CD4-positive, alpha-beta T cell treated with Interleukin-1 beta for 1 hour (primary cell): ENCODE measurements around the gene MTAP.

Source experiments
- DNase-seq, 2 donors: peaks; one replicate each; pipeline ENCODE4 v3.0.0-alpha.2; 2020 to 2022

Gene MTAP

DNA sequence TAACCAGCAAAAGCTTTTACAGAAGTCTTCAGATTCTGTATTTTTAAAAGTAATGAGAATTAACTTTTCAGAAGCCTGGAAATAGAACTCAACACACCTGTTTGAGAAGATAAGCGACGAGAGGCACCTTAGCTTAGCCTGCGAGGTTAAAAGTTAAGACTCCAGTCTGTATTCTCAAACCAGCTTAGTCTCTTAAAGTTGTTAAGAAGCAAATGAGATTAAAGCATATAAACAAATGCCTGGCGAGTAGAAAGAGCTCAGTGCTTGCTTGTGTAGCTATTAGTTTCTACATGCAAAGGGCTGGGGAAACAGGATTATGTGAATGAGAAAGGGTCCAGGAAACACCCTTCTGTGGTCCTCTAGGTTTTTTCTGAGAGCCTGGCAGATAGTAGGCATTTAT lies 51.7 kb downstream of the MTAP start:
- DNase-seq: no peak

DNA sequence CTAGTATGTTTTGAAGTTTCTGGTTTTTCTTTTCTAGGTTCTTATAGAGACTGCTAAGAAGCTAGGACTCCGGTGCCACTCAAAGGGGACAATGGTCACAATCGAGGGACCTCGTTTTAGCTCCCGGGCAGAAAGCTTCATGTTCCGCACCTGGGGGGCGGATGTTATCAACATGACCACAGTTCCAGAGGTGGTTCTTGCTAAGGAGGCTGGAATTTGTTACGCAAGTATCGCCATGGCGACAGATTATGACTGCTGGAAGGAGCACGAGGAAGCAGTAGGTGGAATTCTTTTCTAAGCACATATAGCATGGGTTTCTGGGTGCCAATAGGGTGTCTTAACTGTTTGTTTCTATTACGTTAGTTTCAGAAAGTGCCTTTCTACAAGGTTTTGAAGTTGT lies 52.2 kb downstream of the MTAP start:
- no peak for DNase-seq

DNA sequence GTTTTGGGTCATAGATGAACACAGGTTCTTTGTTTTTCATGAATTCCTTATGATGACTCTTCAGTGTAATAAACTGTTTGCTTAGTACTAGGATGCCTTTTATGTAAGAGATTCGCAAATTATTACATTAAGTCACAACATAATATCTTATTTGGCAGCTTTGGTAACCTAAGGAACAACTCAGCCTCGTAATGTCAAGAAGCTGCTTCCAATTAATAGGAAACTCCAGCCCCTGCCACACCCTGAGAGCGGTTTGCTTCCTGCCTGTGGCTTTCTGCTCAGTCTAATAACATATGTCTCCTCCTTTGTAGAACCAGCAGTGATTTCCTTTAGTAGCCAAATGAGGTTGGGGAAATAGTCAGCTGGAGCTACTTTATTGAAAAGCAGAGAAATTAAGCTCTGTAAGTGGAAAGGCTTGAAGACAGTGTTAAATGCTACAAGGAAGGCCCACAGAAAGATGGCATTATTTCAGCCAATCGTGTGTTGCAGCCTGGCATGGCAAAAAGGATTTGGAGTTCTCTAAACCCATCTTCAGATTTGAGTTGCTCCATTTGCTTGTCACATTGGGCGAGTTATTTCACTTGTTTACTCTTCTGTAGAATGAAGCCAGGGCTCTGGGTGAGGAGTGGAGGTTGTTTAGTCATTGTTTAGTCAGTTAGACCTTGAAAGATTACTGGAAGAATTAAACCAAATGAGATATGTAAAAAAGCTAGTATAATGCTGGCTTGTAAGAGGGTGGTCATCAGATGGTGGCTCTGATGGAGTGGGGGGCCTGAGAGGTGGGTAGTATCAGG lies 54.1 kb downstream of the MTAP start:
- DNase-seq: no peak

DNA sequence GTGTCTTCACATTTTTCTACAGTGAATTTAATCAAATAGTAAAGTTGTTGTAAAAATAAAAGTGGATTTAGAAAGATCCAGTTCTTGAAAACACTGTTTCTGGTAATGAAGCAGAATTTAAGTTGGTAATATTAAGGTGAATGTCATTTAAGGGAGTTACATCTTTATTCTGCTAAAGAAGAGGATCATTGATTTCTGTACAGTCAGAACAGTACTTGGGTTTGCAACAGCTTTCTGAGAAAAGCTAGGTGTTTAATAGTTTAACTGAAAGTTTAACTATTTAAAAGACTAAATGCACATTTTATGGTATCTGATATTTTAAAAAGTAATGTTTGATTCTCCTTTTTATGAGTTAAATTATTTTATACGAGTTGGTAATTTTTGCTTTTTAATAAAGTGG lies 60.4 kb downstream of the MTAP start:
- DNase-seq: no peak

DNA sequence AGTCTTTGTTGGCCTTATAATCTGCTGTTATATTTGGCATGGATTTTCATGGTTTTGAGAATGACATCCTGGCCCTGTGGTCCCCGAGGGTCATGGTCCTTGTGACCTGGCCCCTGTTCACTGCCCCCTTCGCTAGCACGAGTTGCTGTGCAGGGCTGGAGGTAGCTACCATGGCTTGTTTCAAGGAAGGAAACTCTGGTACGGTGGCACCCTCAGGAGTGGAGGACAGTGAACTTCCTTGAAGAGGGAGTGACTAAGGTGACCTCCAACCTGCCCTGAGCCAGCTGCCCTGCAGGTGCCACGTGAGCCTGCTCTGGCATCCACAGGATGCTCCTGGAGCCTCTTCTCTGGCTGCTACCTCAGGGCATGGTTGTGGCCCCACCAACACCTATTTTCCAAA lies 62.1 kb downstream of the MTAP start:
- no peak for DNase-seq

DNA sequence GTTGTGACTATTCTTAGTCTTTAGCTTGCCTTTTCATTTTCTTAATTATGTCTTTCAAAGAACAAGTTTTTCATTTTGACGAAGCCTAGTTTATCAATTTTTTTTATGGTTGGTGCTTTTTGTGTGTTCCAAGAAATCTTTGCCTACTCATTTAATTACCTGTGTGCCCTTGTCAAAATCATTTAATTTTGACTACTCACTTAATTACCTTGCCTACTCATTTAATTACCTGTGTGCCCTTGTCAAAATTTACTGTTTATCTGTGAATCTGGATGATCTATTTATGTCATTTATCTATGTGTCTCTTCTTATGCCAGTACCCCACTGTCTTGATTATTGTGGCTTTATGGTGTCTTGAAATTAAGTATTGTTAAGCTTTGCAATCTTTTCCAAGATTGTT lies 63.9 kb downstream of the MTAP start:
- DNase-seq: no peak

DNA sequence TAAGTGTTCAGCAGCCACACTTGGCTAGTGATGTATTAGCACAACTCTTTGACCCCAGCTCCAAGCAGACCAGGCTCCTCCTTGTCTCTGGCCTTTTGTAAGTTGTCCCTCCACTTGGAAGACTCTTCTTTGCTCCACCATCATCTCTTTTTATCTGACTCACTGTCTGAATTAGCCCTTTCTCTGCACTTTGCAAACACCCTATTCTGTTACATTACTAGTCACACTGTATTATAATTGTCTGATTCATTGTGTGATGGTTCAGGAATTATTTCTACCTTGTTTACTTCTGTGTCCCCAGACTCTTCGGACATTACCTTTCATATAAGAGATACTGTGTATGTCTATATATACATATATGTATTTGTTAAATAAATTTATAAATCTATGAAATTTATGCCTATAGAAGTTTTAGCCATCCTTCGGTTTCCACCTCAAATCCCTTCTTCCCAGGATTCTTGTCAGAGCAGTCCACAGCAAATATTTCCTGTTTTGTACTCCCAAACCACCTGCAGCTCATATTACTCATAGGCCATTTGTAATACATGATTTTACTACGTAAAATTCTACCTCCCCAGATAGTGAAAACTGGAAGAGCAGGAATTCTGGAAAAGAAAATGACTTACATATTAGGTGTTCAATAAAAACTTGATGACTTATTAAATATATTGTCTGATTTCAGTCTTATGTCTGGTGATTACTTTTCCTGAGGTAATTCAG lies 69.0 kb downstream of the MTAP start:
- DNase-seq: no peak

DNA sequence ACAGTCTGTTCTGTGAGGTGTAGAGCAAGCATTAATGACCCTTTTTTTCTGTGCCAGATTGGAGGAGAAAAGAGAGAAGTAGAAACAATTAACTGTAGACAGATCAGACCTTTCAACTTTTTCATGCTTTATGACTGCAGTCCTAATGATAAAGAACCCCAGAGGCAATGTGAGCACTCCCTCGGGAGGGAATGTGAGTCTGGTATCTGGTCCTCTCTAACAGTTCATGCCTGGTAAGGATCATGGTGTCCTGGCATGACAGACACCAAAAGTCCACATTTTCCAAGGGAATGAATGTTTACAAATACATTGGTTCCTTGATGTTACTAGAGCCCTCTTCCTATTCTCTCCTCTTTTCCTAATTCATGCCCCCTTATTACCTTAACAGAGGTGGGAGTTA lies 70.3 kb downstream of the MTAP start:
- no peak for DNase-seq

DNA sequence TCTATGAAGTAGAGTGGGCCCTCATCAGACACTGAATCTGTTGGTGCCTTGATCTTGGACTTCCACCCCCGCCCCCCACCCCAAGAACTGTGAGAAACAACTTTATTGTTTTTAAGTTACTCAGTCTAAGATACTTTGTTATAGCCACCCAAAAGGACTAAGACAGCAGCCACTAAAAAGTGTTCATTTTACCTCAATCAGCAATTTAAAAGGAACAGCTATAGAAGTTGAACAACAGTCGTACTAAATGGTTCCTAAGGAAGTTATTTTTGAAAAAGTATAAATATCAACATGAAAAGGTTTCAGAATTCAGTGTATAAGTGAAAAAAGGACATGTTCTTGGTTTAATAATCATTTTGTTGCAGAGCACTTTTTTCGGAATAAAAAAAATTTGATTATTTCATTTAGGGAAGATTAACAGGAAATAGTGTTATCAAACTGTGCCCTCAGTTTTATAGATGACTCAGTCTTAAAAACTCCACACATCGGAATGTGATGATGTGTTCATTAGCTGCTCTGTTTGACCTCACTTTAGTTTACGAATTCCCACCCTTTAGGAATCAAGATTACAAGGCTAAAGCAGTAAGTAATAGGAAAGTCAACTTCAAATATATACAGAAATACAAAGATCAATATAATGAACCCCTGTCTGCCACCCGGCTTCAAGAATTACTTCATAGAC lies 71.2 kb downstream of the MTAP start:
- no peak for DNase-seq

DNA sequence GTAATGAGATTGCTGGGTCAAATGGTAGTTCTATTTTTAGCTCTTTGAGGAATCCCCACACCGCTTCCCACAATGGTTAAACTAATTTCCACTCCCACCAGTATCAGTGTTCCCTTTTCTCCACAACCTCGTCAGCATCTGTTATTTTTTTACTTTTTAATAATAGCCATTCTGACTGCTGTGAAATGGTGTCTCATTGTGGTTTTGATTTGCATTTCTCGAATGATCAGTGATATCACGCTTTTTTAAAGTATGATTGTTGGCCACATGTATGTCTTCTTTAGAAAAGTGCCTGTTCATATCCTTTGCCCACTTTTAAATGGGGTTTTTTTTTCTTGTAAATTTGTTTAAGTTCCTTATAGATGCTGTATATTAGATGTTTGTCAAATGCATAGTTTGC lies 73.5 kb downstream of the MTAP start:
- DNase-seq: no peak

DNA sequence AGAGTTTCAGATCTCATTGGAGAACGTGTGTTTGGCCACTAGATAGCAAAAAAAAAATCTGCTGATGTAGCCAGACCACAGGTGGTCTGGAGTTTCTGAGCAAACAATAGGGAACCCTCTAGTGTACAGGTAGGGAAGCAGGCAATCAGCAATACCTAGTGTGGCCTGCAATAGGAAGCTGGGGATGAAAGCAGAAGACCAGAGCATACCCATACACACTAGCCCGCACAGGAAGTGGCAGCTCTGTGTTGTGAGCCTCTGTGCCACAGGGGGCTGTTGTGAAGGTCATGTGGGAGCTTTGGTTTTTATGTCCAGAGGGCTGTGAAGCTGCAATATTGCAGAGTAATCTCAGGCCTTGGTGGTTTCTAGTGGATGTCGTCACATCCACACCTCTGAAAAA lies 81.2 kb downstream of the MTAP start:
- DNase-seq: peak in 1 of 2 donors; percentile 9

DNA sequence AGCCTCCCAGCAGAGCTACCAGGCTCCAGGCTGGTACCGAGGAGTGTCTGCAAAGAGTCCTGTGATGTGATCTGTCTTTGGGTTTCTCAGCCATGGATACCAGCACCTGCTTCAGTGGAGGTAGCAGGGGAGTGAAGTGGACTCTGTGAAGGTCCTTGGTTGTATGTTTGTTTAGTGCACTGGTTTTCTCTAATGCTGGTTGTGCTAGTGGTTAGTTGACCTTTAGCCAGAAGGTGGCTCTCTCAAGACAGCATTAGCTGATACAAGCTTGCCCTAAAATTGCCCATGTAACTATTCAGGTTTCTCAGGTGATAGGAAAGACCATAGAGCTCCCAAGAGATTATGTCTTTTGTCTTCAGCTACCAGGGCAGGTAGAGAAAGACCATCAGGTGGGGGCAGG lies 87.2 kb downstream of the MTAP start:
- no peak for DNase-seq

DNA sequence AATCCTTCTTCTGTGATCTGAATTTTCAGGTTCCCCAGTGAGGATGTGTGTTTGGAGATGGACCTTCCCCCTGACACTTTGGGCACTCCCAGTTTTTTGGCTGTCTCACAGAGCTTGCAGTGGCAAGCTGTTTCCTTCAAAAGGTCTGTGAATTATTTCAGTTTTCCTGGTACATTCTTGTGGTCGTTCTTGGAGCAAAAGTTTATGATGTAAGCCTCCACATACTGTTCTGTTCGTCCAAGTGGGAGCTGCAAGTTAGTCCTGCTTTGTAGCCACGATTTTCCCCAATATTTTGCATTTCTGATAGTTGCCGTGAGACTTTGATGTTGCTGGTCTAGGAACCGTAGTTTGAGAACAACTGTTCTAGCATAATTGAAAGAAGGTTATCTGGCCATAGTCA lies 88.3 kb downstream of the MTAP start:
- DNase-seq: no peak

DNA sequence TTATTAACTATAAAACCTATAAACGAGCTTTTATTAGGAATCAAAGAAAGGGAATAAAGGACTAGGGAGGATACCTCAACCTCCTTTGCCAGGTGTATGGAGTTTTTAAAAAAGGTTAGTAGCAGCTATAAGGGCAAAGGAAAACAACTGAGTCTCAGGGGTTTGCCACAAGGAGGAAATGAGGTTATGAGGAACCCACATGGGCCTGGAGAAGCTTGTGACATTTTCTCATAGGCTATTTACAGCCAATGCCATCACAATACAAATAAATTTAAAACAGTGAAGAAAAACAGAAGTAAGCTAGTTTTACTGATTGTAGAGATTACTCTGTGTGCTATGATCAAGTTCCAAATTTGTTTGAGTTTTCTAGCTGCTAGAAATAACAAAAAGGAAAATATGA lies 99.1 kb downstream of the MTAP start:
- no peak for DNase-seq

DNA sequence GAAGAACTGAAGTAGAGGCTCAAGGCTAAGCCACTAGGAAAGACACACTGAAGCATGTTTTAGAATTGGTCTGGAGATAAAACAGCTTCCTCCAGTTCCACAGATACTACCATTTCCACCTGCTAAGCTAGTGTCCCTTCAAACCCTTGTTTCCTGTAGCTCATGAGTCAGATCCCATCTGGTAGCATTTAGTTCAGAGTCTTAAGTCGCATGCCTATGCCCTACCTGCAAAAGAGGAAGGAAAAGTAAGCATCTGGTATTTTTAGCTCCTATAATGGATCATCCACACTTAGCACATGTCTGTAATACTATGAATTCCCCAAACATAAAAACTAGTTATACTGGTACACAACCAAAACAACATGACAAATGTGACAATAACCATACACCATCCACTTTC lies 99.7 kb downstream of the MTAP start:
- DNase-seq: no peak

DNA sequence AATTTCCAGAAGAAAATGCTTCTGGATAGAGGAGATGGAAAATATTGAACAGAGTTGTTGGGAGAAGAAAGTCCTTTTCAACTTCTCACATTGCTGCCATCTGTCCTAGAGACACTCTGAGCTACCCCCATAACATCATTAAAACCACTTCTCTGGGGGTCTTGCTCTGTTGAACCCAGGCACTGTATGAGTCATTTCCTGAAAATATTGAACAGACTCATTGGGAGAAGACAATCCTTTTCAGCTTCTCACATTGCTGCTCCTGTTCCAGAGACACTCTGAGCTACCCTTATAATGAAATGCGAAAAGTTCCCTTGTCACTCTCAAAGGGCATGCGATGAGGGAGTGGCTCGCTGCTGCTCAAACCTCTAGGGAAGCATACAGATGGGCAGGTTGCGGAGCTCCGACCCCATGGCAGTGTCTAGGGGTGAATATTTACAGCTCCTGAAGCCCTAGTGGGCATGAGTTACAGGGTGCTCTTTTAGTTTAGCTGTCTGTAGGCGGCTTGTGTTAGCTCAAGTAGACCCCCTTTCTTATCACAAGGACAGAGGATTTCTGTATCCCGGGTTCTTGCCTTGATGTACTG lies 101.0 kb downstream of the MTAP start:
- no peak for DNase-seq

DNA sequence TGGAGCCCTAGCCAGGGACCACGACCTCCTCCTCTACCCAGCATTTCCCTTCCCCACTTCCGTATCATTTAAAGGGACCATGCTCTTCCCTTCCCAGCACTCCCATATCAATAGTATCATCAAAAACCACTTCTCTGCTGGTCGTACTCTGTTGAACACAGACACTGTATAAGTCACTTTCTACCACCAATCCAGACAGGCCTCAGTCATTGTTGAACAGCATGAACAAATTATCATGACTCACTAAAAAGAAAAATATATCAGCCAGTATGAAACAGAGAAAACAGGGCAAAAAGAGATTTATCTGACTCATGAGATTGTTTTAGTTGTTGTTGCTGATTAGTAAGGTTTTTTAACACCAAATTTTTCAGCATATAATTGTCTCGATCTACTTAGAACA lies 101.9 kb downstream of the MTAP start:
- DNase-seq: no peak

DNA sequence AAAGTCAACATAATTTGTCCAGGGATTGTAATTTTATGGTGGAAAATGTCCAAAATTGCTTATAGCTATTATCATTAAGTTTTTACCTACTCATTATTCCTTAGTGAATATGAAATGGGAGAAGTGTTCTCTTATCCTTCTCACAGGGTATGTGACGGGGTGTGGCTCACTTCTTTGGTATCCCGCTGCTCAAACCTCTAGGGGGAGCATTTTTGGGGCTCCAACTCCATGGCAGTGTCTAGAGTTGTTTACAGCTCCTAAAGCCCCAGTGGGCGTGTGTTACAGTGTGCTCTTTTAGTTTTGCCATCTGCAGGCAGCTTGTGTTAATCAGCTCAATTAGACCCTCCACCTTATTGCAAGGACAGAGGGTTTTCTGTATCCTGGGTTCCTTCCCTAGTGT lies 102.3 kb downstream of the MTAP start:
- no peak for DNase-seq

DNA sequence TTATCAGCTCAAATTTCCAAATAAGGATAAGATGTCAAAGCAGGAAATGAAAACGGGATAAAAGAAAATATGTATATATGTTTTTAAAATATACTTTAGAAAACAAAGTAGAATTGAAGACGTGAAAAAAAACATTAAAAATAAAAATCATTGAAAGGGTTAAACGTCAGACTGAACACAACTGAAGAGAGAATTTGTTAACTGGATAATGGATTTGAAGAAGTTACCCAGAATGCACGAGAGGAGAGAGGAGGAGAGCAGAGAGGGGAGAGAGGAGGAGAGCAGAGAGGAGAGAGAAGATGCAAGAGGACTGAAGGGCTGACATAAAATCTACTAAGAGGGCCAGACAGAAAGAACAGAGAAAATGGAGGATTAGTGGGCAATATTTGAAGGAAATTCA lies 103.8 kb downstream of the MTAP start:
- no peak for DNase-seq

DNA sequence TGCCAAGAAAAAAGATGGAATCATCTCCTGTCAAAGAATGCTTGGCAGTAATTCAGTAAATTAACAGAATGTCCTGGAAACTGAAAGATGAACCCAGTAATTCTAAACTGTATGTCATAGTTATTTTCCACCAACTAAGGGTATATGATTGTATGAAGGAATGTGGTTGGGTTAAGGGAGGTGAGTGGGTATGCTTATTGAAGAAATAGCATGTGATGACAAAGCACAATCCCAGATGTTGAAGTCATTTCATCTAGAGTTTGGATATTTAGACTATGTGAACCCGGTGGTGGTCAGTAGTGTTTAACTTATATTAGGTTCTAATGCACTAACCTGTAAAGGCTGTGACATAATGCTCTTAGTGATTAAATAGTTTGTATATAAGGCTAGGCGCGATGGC lies 104.4 kb downstream of the MTAP start:
- DNase-seq: no peak

DNA sequence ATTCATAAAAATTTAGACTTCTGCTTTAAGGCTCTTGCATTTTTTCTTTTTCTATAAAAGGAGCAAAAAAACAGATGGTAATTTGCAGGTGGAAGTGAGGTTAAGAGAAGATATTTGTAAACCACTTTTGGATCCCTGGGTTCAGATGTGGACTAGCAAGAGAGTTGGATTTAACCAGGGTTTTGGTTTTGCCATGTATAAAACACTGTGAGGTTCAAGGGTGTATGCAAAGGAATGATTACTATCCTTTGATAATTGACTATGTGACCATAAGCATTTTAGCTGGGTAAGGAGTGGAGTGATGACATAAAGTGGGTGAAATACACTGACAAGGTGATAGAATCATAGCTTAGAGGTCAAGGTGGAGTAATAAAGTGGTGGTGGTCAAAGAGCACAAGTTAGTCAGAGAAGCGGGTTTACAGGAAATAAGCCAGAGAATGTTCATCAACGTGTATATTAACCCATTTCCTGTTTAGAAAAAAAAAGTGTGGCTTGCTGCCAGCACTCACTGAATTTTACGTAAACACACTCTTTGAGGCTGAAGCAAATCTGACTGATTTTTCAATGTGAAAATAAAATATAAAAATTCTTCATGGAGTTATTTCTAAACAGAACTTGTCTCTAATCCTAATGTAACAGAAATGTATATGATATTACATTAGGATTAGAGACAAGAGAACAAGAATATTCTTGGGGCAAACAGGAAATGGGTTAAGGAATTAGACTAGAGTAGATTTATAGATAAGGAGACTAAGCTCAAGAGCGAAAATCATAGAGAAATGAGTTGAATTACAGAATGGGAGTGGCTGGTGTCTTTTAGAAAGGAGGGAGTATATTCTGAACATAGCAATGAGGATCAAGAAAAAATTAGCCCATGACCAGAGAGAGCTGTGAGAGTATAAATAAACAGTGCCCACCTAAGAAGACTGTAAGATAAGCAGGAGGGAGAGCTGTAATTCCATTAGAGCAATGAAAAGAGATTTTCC lies 117.2 kb downstream of the MTAP start:
- peak in 1 of 2 donors; percentile 63 for DNase-seq

DNA sequence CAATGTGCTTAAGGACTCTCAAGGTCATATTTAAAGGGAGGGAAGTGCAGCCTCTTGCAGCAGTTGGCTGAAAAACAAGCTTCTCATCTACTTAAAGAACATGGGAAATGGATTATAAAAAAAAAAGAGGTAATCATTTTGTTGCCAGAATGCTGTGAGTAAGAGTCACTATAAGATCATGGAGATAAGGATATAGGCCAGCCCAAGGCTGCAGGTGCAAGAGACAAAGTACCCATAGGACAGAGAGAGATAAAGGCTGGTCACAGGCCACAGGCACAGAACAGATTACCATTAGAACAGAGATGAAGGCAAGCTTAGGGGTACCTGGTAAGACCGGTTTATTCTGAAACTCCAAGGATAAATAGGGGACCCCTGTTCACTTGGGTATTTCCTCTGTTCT lies 121.3 kb downstream of the MTAP start:
- no peak for DNase-seq

DNA sequence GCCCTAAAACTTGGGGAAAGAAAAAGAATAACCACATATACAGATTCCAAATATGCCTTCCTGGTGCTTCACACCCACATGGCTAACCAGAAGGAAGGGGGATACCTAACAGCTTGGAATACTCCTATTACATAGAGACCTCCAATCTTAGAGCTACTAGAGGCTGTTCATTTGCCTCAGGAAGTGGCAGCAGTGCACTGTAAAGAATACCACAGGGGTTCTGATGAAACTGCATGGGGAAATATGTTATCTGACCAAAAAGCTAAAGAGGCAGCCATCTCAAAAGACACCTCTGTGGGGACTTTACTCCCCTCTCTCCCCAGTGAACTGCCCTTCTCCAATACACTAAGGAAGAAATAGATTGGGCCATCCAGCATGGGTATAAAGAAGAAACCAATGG lies 125.3 kb downstream of the MTAP start:
- DNase-seq: no peak
